Panc1 (cell line): Measurements from ENCODE around the gene ARHGAP20. TPM values are rescaled to one million over a fixed set of nuclear protein-coding genes. Genes with fewer than 3 reads are reported as not detected.

Source experiments
- ATAC-seq: fragments of 200-7000 bp; cut with Tn5 transposase; 2 replicates; pipeline ENCODE4 v1.9.1; 2020; ENCODE audit warnings: mild to moderate bottlenecking, moderate library complexity
- BruUV-seq: library from RNA; stranded (reverse); fragments of 400-500 nt; replicated peaks from 2 replicates; lab custom pipeline; 2021; lab: Mats Ljungman, UMichigan
- CTCF ChIA-PET: fragments of 300-600 bp; sonication (Branson Sonifier 250); formaldehyde crosslinking; loops from one replicate; lab custom pipeline; 2022; ENCODE audit warnings: antibody characterized with exemption; lab: Charles Lee
- POLR2A ChIA-PET: fragments of 300-600 bp; sonication (Branson Sonifier 250); formaldehyde crosslinking; loops from one replicate; lab custom pipeline; 2022; ENCODE audit warnings: antibody characterized with exemption; lab: Charles Lee
- DNase-seq: peaks from one replicate; pipeline ENCODE4 v3.0.0-alpha.2; 2010; ENCODE audit warnings: low read depth, low spot score
- H3K27ac ChIP-seq: 2 replicates; pipeline ENCODE4 v1.5.1; 2011; ENCODE audit warnings: mild to moderate bottlenecking, low read length, inconsistent platforms
- H3K27me3 ChIP-seq: fragments of 200-500 bp; sonication (Bioruptor generic); 2 replicates; pipeline ENCODE4 v1.6.0; 2014; ENCODE audit warnings: low read length, inconsistent platforms; ENCODE audit not compliant: control insufficient read depth, insufficient read depth
- H3K36me3 ChIP-seq: fragments of 200-500 bp; sonication (Bioruptor generic); 2 replicates; pipeline ENCODE4 v1.5.1; 2014; ENCODE audit warnings: inconsistent platforms, mild to moderate bottlenecking, low read length, moderate library complexity; ENCODE audit not compliant: control insufficient read depth, insufficient read depth
- H3K4me1 ChIP-seq: 2 replicates; pipeline ENCODE4 v1.5.1; 2011; ENCODE audit warnings: inconsistent platforms, mild to moderate bottlenecking, low read length, moderate library complexity; ENCODE audit not compliant: control insufficient read depth, insufficient read depth
- H3K4me3 ChIP-seq, 2 experiments: 2 replicates each; pipeline ENCODE4 v1.5.1; 2011 to 2012; ENCODE audit warnings: low read depth in 2 of 2, low read length in 2 of 2, mild to moderate bottlenecking in 2 of 2, inconsistent platforms in 1 of 2, moderate library complexity in 1 of 2
- H3K9me3 ChIP-seq: fragments of 200-500 bp; sonication (Bioruptor generic); 2 replicates; pipeline ENCODE4 v1.5.1; 2014; ENCODE audit warnings: low read depth, mild to moderate bottlenecking, inconsistent platforms, low read length, moderate library complexity; ENCODE audit not compliant: control insufficient read depth, insufficient read depth
- CTCF ChIP-seq: fragments of 450-650 bp; IDR thresholded peaks from 2 replicates; pipeline ENCODE4 v1.5.1; 2017; ENCODE audit warnings: mild to moderate bottlenecking
- POLR2AphosphoS5 ChIP-seq: IDR thresholded peaks from 2 replicates; pipeline ENCODE4 v1.6.1; 2012; ENCODE audit warnings: mild to moderate bottlenecking, low read depth, low read length, moderate library complexity
- SIN3A ChIP-seq: IDR thresholded peaks from 2 replicates; pipeline ENCODE4 v1.6.1; 2012; ENCODE audit warnings: low read depth, mild to moderate bottlenecking, low read length, moderate library complexity, borderline replicate concordance; ENCODE audit not compliant: insufficient read depth
- TCF7L2 ChIP-seq: IDR thresholded peaks from 2 replicates; pipeline ENCODE4 v1.6.1; 2011; ENCODE audit warnings: mild to moderate bottlenecking, low read depth, low read length, inconsistent platforms
- in situ Hi-C: cut with HindIII; loops from 2 replicates; pipeline ENCODE4 v1.10.0; 2016; ENCODE audit warnings: low sequenced_read_pairs, low pct_unique_long_range_greater_than_20kb
- intact Hi-C: fragments of 100-400 bp; cut with micrococcal nuclease; formaldehyde crosslinking; loops from one replicate; pipeline ENCODE4 v1.10.0; 2022; ENCODE audit not compliant: unreplicated experiment
- total RNA-seq: library from RNA; stranded (reverse); gene quantifications from one replicate; pipeline ENCODE4 v1.2.1, GENCODE V29; 2021; ENCODE audit not compliant: unreplicated experiment
- TF ChIP-seq, protein P1 (sequence below), 2 experiments: IDR thresholded peaks; 2 replicates each; pipeline ENCODE4 v1.6.1; 2011 to 2012; ENCODE audit warnings: low read depth in 2 of 2, control low read depth in 1 of 2, low read length in 1 of 2, mild to moderate bottlenecking in 1 of 2, moderate library complexity in 1 of 2; ENCODE audit not compliant: insufficient read depth in 1 of 2

ARHGAP20 gene
- total RNA-seq, 1 experiment from 2014 or later = 0.05 TPM

DNA sequence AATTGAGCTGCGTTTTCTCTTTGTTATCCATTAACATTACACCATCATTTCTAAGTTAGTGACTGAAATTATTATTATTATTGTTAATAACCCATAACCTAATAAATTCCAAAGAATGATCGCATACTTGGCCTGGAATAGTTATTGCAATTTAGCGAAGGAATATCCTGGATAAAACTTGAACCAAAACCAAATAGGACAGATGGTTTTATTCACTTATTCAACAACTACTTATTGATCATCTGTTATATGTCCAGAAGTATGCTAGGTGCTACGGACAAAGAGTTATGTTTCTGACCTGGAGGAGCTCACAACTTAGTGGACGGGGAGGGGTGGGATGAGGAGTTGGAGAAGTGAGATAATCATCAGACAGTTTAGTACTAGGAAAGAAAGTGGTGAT is 44.8 kb upstream of the ARHGAP20 start:
- ATAC-seq = no peak
- TF ChIP-seq, protein P1, sequence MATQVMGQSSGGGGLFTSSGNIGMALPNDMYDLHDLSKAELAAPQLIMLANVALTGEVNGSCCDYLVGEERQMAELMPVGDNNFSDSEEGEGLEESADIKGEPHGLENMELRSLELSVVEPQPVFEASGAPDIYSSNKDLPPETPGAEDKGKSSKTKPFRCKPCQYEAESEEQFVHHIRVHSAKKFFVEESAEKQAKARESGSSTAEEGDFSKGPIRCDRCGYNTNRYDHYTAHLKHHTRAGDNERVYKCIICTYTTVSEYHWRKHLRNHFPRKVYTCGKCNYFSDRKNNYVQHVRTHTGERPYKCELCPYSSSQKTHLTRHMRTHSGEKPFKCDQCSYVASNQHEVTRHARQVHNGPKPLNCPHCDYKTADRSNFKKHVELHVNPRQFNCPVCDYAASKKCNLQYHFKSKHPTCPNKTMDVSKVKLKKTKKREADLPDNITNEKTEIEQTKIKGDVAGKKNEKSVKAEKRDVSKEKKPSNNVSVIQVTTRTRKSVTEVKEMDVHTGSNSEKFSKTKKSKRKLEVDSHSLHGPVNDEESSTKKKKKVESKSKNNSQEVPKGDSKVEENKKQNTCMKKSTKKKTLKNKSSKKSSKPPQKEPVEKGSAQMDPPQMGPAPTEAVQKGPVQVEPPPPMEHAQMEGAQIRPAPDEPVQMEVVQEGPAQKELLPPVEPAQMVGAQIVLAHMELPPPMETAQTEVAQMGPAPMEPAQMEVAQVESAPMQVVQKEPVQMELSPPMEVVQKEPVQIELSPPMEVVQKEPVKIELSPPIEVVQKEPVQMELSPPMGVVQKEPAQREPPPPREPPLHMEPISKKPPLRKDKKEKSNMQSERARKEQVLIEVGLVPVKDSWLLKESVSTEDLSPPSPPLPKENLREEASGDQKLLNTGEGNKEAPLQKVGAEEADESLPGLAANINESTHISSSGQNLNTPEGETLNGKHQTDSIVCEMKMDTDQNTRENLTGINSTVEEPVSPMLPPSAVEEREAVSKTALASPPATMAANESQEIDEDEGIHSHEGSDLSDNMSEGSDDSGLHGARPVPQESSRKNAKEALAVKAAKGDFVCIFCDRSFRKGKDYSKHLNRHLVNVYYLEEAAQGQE (IDR thresholded peaks at IDR 0.05; ENCODE audit: insufficient read depth in 1 of 2, low read depth in 2 of 2, low read length in 1 of 2) = no peak
- TF ChIP-seq POLR2AphosphoS5 (no peak), CTCF (no peak), TCF7L2 (no peak), SIN3A (no peak)
- no TSS peak for BruUV-seq
- DNase-seq = no peak
- in situ Hi-C loops (no loop called here), intact Hi-C loops (no loop called here)
- Histone ChIP-seq H3K36me3 (no peaks in the 10 kb centered on the region), H3K27ac (no peak overlapping the region), H3K27me3 (no peaks in the 10 kb centered on the region), H3K9me3 (no peaks in the 10 kb centered on the region), H3K4me1 (no peaks in the 10 kb centered on the region), H3K4me3 (no peak overlapping the region)
- ChIA-PET POLR2A (no interaction called here), CTCF (no interaction called here)

DNA sequence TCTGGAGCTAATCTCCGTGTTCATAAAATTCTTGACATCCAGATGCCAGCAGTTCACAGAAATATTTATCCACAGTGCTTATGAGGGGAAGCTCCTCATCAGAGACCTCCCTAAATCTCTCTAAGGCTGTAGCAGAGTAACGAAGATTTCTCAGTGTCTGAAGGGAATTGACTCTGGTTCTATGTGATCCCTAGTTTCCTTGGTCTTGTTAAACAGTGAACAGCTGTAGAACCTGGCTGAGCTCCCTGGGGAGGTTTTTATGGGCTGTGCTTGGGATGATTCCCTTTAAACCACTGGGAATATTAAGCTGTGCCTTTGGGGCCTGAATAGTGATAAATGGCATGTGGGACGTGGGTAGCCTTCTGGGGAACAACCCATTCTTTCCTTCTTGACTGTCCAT is 43.7 kb upstream of the ARHGAP20 start:
- ChIA-PET CTCF (no interaction called here), POLR2A (no interaction called here)
- Histone ChIP-seq H3K4me1 (no peaks in the 10 kb centered on the region), H3K27me3 (no peaks in the 10 kb centered on the region), H3K36me3 (no peaks in the 10 kb centered on the region), H3K4me3 (no peak overlapping the region), H3K27ac (no peak overlapping the region), H3K9me3 (no peaks in the 10 kb centered on the region)
- no peak for ATAC-seq
- BruUV-seq = no TSS peak
- intact Hi-C loops = no loop called here
- in situ Hi-C loops = no loop called here
- DNase-seq = no peak
- TF ChIP-seq CTCF (no peak), TCF7L2 (no peak), SIN3A (no peak), POLR2AphosphoS5 (no peak)
- TF ChIP-seq, protein P1 (IDR thresholded peaks at IDR 0.05; ENCODE audit: insufficient read depth in 1 of 2, low read depth in 2 of 2, low read length in 1 of 2) = no peak
